Fibroblast of villous mesenchyme (primary cell): ENCODE measurements around the gene MAPKAPK2. TPM values are rescaled to one million over a fixed set of nuclear protein-coding genes. Genes with fewer than 3 reads are reported as not detected.
A peak's percentile ranks its signal among the peaks of the same experiment; 100 is the strongest.

Source experiments
- DNase-seq: peaks from one replicate; pipeline ENCODE4 v3.0.0-alpha.2; 2010; ENCODE audit warnings: low read depth
- H3K4me3 ChIP-seq: 2 replicates; pipeline ENCODE4 v1.5.1; 2011; ENCODE audit warnings: low read depth, mild to moderate bottlenecking, low read length
- total RNA-seq: library from RNA; depleted of rRNA; stranded (reverse); fragments of >200 nt; gene quantifications from 2 replicates; pipeline ENCODE4 v1.2.3, GENCODE V29; 2012
- TF ChIP-seq, protein P1 (sequence below): IDR thresholded peaks from 2 replicates; pipeline ENCODE4 v1.5.1; 2012; ENCODE audit warnings: low read depth, mild to moderate bottlenecking, low read length; ENCODE audit not compliant: insufficient read depth

MAPKAPK2 gene
- total RNA-seq, 1 donor, result 45.3 TPM

DNA sequence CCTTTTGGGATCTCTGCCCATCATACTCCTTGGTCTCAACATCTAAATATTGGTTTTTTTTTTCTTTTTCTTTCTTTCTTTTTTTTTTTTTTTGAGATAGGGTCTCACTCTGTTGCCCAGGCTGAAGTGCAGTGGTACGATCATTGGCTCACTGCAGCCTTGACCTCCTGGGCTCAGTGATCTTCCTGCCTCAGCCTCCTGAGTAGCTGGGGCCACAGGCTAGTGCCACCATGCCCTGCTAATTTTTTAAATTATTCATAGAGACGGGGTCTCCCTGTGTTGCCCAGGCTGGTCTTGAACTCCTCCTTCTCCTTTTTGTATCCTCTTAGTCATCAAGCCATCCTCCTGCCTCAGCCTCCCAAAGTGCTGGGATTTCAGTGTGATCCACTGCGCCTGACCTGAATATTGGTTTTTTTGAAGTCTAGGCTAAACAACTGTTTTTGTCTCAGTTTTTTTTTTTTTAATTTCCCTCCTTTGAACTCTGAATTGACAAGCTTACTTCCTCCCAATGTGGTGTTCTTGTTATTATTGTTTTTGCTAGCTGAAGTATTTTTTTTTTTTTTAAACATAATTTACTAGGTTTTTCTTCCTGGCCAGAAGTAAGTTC, 30.9 kb downstream of the MAPKAPK2 start:
- H3K4me3 ChIP-seq, result no peak overlapping the region
- TF ChIP-seq, protein P1, sequence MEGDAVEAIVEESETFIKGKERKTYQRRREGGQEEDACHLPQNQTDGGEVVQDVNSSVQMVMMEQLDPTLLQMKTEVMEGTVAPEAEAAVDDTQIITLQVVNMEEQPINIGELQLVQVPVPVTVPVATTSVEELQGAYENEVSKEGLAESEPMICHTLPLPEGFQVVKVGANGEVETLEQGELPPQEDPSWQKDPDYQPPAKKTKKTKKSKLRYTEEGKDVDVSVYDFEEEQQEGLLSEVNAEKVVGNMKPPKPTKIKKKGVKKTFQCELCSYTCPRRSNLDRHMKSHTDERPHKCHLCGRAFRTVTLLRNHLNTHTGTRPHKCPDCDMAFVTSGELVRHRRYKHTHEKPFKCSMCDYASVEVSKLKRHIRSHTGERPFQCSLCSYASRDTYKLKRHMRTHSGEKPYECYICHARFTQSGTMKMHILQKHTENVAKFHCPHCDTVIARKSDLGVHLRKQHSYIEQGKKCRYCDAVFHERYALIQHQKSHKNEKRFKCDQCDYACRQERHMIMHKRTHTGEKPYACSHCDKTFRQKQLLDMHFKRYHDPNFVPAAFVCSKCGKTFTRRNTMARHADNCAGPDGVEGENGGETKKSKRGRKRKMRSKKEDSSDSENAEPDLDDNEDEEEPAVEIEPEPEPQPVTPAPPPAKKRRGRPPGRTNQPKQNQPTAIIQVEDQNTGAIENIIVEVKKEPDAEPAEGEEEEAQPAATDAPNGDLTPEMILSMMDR, result no peak
- DNase-seq, result no peak

DNA sequence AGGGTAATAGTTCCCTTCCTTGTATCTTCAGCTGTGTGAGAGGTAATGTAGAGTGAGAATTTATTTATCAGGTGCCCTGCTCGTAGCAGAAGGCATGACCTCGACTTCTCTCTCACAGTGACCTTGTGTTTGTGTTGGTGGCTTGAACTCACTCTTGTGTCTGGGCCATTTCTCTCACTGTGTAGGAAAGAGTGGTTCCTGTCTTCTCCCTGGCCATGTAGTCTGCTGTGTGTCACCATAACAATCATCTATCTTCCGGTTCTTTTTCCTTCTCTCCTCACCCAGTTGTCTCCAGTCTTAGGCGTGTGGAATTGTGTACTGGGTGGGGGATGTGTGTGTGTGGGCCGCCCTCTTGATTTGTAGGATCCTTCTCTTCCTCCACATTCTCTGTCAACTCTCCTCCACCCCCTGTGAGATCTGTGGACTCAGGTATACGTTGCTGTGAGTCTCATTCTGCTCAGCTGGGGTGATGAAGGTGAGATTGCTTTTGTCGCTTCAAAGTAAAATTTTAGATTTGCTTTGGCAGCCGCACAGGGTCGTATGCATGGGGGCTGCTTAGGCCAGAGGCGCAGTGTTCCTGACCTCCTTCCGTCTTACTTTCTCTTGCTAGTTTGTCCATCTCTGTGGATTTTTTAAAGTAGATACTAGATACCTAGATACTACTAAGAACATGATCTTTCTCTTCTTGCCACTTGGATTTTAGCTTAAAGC, 31.6 kb downstream of the MAPKAPK2 start:
- no peak for DNase-seq
- TF ChIP-seq, protein P1, result no peak
- no peak overlapping the region for H3K4me3 ChIP-seq

DNA sequence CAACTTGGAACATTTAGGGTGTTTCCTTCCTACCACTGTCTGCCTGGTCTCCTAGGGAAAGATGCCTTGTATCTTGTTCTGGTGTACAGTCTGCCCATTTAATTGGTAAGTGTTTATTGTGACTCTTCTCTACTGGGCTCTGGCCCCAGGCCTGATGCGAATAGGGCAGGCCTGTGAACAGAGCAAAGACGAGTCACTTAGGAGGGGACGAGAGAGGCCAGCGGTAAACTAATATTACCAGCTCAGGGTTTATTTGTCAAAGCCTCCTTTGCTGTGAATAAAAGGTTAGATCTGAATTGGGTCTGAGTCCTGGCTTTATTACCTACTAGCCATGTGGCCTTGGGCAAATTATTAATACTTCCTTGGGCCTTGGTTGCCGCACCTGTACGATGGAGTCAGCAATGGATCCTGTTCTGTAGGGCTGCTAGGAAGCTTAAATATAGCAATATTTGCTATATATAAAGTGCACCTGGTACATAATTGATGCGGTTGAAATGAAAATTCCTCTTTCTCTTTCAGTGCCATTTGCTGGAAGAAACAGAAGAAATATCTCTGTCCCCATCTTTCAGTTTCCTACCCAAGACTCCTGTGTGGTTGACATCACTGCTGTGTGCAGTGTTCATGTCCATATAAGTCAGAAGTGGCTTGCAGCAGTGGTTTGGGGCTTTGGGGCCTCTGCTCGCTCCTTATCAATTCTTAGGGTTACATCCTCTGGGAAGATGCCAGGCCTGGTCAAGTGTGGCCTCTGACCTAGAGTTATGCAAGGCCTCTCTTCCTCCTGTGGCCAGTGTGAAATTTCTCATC, 32.4 kb downstream of the MAPKAPK2 start:
- DNase-seq, result peak; percentile 90
- H3K4me3 ChIP-seq, result no peak overlapping the region
- TF ChIP-seq, protein P1, result no peak

DNA sequence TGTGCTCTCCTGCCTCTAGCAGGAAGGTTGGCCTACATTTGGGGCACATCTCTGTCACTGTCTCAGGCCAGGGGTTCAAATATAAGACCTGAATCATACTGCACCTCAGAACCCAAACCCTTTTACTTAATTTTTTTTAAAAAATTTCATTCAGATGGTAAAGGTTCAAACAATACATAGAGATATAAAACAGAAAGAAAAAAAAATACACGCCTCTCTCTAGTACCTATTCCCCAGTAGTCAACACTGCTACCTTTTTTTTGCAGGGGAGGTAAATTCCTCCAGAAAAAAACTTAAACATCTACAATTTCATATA, 32.9 kb downstream of the MAPKAPK2 start:
- no peak for DNase-seq
- TF ChIP-seq, protein P1, result no peak
- no peak overlapping the region for H3K4me3 ChIP-seq

DNA sequence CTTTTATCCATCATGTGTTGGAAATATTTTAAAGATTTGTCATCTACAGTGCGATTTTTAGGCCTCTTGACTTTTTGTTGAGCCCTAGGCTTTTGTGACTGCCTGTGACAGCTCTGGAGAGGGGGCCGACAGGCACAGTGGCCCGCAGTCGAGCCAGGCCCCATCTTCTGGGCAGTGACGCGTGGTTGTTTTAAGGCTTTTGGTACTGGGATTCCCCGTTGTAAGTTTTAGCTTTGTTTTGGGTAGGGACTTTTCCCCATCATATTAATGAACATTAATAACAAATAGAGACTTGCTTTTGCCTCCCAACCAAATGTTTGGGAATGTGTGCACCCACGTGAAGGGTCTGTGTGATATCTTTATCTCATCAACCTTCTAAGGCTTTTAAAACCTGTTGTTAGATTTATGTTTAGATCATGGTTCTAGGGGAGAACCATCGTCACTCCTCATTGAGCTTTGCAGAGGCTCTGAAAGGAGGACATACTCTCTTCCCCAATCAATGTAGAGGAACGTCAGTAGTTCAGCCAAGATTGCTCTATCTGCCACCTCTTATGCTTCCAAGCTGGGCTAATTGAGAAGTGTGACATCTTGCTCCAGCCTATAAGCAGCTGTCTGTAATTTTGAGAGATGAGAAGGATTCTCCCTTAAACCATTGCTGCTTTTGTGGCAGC, 34.6 kb downstream of the MAPKAPK2 start:
- TF ChIP-seq, protein P1, result no peak
- H3K4me3 ChIP-seq, result no peak overlapping the region
- DNase-seq, result no peak

DNA sequence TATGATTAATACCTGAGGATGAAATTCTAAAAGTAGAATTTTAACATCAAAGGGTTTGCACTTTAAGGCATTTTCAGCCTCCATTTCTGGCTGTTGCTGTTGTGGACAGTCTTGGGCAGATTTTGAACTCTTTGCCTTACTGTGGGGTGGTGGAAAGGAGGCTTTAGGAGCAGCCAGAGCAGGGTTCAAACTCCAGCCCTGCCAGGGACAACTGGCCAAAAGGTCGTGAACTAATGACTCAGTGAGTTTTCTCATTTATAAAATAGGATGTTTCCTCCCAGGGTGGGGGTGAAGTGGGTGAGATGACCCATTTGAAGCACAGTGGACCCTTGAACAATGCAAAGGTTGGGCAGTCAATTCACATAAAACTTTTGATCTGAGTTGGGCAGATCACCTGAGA, 36.7 kb downstream of the MAPKAPK2 start:
- H3K4me3 ChIP-seq, result no peak overlapping the region
- no peak for DNase-seq
- TF ChIP-seq, protein P1, result no peak
